Diencephalon (tissue), 1 donor: Measurements from ENCODE around the gene STOM. TPM values are rescaled to one million over a fixed set of nuclear protein-coding genes. Genes with fewer than 3 reads are reported as not detected.

ENCODE experiments used
- total RNA-seq: library from RNA; depleted of rRNA; stranded (reverse); fragments of >200 nt; gene quantifications from one replicate; pipeline ENCODE4 v1.2.3, GENCODE V29; 2014

The STOM gene
- total RNA-seq = 29.3 TPM

DNA sequence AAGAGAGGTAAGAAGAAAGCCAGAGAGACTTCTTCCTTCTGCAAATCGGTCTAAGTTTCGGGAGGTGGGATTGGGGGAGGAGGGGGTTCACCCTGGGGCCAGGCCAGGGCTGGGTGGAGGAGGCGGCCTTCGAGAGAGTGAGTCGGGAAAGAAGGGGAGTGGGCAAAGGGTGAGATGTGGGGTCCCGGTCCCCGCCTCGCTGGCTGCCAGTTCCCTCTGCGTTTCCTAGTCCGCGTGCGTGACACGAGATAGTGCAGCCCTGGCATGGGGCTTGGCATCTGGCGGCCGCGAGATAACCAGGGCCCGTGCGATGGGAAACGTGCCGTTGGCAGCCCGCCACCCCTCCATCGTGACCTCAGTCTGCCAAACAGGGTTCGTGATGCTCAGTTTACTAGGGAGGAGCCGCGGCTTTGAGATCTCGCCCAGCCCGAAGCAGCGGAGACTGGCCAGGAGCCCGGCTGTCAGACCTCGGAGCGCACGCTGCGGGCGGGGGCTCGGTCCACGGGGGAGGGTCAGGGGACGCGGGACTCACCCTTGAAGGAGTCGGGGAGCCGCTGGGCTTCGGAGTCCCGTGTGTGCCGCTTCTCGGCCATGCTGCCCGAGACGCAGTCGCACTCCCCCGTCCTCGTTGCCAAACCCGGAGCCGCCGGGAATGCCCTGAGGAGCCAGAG, at the start of gene STOM:
Gene STOM (minus strand): TSS at position 656 of the 671 bp plus-strand sequence. CDS start 63 bp downstream, at position 593.

Other genes starting within 250 kb of the STOM start
- gene RAB14, start 168.4 kb downstream of the STOM start, total RNA-seq = 65.0 TPM
- gene GSN, start 102.1 kb downstream of the STOM start, total RNA-seq = 45.4 TPM
- 3.5 TPM for gene GGTA1, start 129.6 kb upstream of the STOM start, total RNA-seq